GM19468 (cell line): ENCODE data around the gene SPSB3.

ENCODE experiments used
- ATAC-seq: cut with Tn5 transposase; IDR thresholded peaks from one replicate; pipeline ENCODE4 v1.9.1; 2021; ENCODE audit warnings: mild to moderate bottlenecking, moderate library complexity, moderate number of reproducible peaks; ENCODE audit not compliant: unreplicated experiment; ENCODE audit errors: extremely low read depth

The SPSB3 gene

DNA sequence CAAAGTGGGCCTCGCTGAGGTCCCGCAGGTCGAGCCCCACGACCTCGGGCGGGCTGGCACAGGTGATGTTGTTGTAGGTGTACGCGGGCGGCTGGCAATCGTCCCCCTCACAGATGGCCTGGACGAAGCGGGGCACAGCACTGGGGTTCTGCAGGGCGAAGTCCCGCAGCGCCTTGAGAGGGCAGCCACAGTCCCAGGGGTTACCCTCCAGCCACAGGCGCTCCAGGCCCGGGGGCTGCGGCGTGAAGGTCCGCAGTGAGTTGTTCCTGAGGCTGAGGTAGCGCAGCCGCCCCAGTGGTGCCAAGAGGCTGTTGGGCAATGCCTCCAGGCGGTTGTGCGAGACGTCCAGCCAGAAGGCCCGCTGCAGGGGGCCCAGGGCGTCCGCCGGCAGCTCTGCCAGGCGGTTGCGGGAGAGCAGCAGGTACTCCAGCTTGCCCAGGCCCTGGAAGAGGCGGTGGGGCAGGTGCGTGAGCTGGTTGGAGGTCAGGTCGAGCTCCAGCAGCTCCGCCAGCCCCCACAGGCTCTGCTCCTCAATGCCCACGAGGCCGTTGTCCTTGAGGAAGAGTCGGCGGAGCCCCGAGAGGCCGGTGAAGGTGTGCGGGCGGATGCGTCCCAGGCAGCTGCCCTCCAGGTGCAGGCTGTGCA, 8.4 kb upstream of the SPSB3 start:
- no peak for ATAC-seq

GRCh38 chr16:1790261-1790610, 7.9 kb upstream of the SPSB3 start:
- no peak for ATAC-seq

GRCh38 chr16:1789643-1790045, 7.3 kb upstream of the SPSB3 start:
- ATAC-seq = no peak

GRCh38 chr16:1788708-1789100, 6.3 kb upstream of the SPSB3 start:
- ATAC-seq = no peak

DNA sequence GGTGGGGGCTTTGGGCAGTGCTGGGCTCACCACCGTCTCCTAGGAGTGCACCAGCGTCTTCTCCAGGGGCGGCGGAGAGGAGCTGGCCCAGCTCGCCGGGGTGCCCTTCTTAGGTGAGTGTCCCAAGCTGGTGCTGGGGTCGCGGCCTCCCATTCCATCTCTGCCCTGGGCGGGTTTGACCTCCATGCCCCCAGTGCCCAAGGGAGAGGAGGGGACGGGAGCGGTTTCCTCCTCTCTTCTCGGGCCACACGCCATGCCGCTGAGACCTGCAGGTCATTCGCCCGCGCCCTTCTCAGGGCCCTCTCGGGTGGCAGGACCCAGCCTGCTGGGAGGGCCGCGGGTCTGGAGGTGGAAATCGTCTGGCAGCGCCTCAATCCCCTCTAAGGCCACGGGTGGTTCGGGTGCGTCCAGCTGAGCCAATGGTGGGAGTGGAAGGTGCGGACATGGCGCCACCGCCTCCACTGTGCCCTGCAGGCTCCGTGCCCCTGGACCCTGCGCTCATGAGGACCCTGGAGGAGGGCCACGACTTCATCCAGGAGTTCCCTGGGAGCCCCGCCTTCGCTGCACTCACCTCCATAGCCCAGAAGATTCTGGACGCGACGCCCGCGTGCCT, 5.8 kb upstream of the SPSB3 start:
- no peak for ATAC-seq

DNA sequence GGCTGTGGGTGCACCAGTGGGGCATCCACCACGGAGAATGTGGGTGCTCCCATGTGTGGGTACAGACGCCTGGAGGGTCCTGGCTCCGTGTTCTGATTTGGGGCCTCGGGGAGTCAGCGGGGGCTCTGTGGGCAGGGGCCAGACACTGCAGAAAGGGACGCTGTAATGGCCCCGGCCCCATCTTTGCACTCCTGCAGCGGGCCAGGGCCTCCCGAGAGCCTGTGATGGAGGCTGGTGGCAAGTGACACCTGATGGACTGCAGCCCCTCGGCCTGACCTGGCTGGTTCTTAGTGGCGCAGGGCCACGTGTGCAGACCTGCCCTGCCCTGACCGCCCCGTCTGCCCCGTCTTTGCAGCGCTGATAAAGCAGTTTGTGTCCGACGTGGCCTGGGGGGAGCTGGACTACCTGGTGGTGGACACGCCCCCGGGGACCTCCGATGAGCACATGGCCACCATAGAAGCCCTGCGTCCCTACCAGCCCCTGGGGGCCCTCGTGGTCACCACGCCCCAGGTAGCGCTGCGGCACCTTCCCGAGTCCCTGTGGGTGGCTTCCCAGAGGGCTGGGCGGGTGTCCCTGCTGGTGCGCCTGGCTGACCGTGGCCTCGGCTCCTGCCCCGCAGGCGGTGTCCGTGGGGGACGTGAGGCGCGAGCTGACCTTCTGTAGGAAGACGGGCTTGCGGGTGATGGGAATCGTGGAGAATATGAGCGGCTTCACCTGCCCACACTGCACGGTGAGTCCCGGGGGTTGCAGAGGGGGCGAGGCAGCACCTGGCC, 5.1 kb upstream of the SPSB3 start:
- ATAC-seq = no peak

- ATAC-seq = no peak
These were observed 4.6 kb upstream of the SPSB3 start for GRCh38 chr16:1787056-1787321.

GRCh38 chr16:1786242-1787055, 4.1 kb upstream of the SPSB3 start:
- ATAC-seq = no peak

DNA sequence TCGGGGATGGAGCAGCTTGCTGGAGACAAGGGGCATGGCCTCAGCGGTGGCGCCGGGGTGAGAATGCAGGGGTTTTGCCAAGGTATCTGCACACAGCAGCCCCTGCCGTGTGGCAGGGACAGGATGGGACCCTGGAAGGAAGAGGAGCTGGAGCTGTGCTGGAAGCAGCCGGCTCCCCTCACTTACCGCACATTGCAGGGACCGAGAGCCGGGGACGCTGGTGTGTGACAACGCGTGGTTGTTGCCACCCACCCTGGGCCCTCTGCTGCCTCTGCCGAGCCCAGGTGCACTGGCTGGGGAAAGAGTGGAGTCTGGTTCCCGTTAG, 3.4 kb upstream of the SPSB3 start:
- ATAC-seq = no peak

DNA sequence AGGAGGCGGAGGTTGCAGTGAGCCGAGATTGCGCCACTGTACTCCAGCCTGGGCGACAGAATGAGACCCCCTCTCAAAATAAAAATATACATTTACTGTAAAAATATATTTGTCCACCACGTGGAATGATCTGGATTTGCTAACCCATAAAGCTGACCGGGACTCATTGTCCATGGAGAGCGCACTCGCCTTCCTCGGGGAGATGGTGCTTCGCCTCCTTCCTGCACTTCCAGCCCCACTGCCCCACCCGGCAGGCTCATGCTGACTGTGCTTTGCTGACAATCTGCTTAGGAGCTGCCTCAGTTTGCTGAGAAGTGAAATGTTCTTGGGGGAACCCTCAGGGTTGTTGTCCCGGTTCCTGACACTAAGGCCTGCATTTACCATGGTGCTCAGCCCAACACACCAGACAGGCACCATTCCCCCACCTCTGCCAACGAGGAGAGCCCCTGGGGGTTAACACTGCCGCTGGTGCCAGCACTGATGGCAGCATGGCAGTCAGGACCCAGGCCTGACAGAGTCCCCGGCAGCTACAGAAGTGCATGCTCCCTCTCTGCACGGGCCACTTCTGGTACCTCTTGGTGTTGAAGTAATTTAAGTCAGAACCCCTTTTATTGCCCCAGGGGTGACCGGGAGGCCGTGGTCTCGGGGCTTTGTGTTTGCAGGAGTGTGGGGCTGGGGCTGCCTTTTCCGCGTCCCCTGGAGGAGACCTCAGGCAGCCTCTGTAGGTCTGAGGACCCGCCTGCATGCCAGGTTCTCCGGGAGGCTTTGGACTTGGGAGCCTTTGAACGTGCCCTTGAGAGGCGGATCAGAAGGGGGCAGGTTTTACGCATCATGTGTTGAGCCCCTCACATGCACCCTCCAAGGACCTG, 2.8 kb upstream of the SPSB3 start:
- ATAC-seq = no peak

GRCh38 chr16:1781758-1782407, 488 bp downstream of the SPSB3 start:
- ATAC-seq = no peak

DNA sequence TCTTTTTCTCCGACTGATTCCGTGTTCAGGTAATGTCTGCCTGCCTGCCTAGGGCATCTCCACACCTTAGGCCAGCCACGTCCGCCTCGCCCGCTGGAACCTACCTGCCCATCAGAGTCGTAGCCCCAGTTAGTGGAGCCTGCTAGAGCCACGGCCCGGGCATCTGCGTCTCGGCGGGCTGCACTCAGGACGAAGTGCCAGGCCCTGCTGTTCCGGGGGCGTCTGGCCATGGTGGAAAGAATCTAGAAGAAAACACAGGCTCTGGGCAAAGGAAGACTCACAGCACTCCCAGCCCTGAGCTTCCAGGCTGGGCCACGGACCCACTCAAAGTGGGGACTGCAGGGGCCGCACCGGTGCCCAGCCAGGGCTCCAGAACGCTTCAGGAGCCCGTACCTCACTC, 1.1 kb downstream of the SPSB3 start:
- ATAC-seq = no peak

- ATAC-seq = no peak
These were observed 1.7 kb downstream of the SPSB3 start for GRCh38 chr16:1780677-1781072.

GRCh38 chr16:1779741-1780676, 2.4 kb downstream of the SPSB3 start:
- ATAC-seq = no peak

DNA sequence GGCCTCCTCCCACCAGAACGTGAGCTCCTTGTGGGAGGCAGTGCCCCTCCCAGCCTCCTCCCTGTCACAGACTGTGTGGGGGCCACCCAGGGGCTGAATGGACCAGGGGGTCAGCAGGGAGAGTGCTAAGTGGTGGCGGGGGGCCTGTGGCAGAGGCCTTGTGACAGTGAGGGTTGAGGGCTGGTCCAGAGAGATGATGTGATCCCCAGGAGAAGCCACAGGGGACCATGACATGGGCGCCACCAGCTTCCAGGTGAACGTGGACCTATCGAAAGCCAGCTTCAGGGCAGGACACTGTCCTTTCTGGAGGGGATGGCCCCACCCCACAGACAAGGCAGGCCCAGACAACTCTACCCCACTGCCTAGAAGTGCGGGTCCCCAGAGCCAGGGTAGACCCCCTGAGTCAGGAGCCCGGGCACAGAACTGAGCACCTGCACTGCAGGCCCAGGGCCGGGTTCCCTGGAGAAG, 3.1 kb downstream of the SPSB3 start:
- ATAC-seq = no peak

DNA sequence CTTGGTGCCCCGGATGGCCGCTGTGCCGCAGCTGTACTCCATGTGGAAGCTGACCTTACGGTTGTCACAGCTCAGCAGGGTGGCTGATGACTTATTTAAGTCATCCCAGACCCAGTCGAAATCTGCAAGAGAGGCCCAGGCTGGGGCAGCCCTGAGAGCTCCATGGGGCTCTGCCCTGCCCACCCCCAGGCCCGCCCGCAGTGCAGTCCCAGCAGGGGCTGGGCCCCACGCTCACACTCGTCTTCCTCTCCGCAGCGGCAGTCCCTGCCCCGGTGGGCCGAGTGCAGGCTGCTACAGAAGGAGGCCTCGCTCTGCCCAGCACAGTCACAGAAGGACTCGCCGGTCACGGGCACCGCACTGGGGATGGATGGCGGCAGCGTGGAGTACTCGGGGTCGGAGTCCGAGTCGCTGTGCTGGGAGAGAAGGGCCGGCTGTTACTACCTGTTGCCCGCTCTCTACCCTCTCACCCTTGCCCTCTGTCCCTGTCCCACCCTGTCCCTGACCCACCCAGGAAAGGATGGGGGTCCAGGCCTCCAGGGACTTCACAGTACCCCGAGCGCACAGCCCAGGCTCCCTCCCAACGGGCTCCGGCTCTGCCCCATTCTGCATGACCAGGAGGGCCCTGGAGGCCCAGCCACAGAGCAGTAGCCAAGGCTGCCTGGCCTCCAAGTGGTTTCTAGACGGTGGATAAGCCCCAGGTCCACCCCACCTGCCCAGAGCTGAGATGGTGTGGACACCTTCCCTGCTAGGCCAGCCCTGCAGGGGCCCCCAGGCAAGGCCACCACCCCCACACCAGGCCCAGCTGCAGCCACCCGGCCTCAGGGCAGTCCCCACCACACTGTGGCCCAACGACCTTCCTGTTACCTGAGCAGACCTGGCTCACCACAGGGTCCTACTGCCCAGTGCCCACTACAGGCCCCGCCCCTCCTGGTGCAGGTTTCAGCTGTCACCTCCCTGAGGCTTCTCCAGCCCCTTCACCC, 3.9 kb downstream of the SPSB3 start:
- no peak for ATAC-seq

- no peak for ATAC-seq
These were observed 4.8 kb downstream of the SPSB3 start for GRCh38 chr16:1777375-1778199.
